ENCODE measurements around the gene CHP2.
"Not testable (repeated sequence)": the region's sequence is repeated elsewhere in the genome, so short reads cannot be mapped to it uniquely, and the experiment has no call there.

CHP2 gene

GRCh38 chr16:23734176-23734893, 20.5 kb upstream of the CHP2 start (continued):
- TF ChIP-seq ZIC2 (tag by site-specific recombination; IDR thresholded peaks at IDR 0.05) (no peak), ZNF2 (tag by site-specific recombination; IDR thresholded peaks at IDR 0.05) (no peak), ZNF121 (tag by site-specific recombination; IDR thresholded peaks at IDR 0.05) (no peak), PRDM4 (tag by site-specific recombination; IDR thresholded peaks at IDR 0.05) (no peak), PRDM1 (tag by site-specific recombination; IDR thresholded peaks at IDR 0.05) (no peak)

- POLR2A ChIA-PET; H3K4me1 ChIP-seq (ENCODE audit: control insufficient read depth, insufficient read depth, low read length); H3K9me3 ChIP-seq (ENCODE audit: control insufficient read depth, insufficient read depth, low read depth, low read length); H3K27ac ChIP-seq (ENCODE audit: extremely low read depth, low read depth, low read length); H3K4me3 ChIP-seq (ENCODE audit: low read depth, low read length); H3K36me3 ChIP-seq (ENCODE audit: control insufficient read depth in 2 of 2, insufficient read depth in 1 of 2, low read length in 2 of 2): not testable (repeated sequence)
- CTCF ChIA-PET: interaction anchor here (0.7 to 1.7 kb wide), 4 partner anchors 66 to 1088 kb away, joined by 3 to 5 read pairs (median 3); no protein-coding TSS in a partner anchor
- 0 out of 2 replicates have a peak, but pooled peaks have one; percentile 20 for TF ChIP-seq ZNF366 (tag by site-specific recombination; conservative IDR thresholded peaks at IDR 0.05)
Observed at GRCh38 chr16:23737423-23738028, 17.3 kb upstream of the CHP2 start.

GRCh38 chr16:23739516-23739915, 15.3 kb upstream of the CHP2 start:
- POLR2A ChIA-PET: no interaction called here
- TF ChIP-seq ZNF664 (tag by site-specific recombination; IDR thresholded peaks at IDR 0.05) (no peak), ZNF169 (tag by site-specific recombination; IDR thresholded peaks at IDR 0.05) (no peak), ZNF221 (tag by site-specific recombination; IDR thresholded peaks at IDR 0.05; ENCODE audit: borderline replicate concordance) (no peak), PATZ1 (tag by site-specific recombination; IDR thresholded peaks at IDR 0.05) (no peak), ZNF830 (tag by site-specific recombination; IDR thresholded peaks at IDR 0.05; ENCODE audit: low read depth) (no peak), ZNF2 (tag by site-specific recombination; IDR thresholded peaks at IDR 0.05) (no peak)
- Histone ChIP-seq H3K4me1 (ENCODE audit: control insufficient read depth, insufficient read depth, low read length) (no peaks in the 10 kb centered on the region), H3K27ac (ENCODE audit: extremely low read depth, low read depth, low read length) (no peak overlapping the region), H3K4me3 (ENCODE audit: low read depth, low read length) (no peak overlapping the region), H3K9me3 (ENCODE audit: control insufficient read depth, insufficient read depth, low read depth, low read length) (no peaks in the 10 kb centered on the region), H3K36me3 (ENCODE audit: control insufficient read depth in 2 of 2, insufficient read depth in 1 of 2, low read length in 2 of 2) (no peaks in the 10 kb centered on the region)
- CTCF ChIA-PET: interaction anchor here (1.5 kb wide), 1 partner anchor 64 kb away, joined by 4 read pairs; no protein-coding TSS in a partner anchor

GRCh38 chr16:23741675-23742303, 13.0 kb upstream of the CHP2 start:
- H3K36me3 ChIP-seq (ENCODE audit: control insufficient read depth in 2 of 2, insufficient read depth in 1 of 2, low read length in 2 of 2): no peaks in the 10 kb centered on the region
- no peaks in the 10 kb centered on the region for H3K9me3 ChIP-seq (ENCODE audit: control insufficient read depth, insufficient read depth, low read depth, low read length)
- no peak for TF ChIP-seq ZNF292 (tag by site-specific recombination; IDR thresholded peaks at IDR 0.05; ENCODE audit: borderline replicate concordance, low read depth)
- TF ChIP-seq ZBTB17 (tag by site-specific recombination; IDR thresholded peaks at IDR 0.05): no peak
- TF ChIP-seq ZNF157 (tag by site-specific recombination; IDR thresholded peaks at IDR 0.05): no peak
- no peak for TF ChIP-seq IKZF3 (tag by site-specific recombination; IDR thresholded peaks at IDR 0.05)
- no peak overlapping the region for H3K4me3 ChIP-seq (ENCODE audit: low read depth, low read length)
- no peaks in the 10 kb centered on the region for H3K4me1 ChIP-seq (ENCODE audit: control insufficient read depth, insufficient read depth, low read length)
- ChIA-PET CTCF (no interaction called here), POLR2A (no interaction called here)
- H3K27ac ChIP-seq (ENCODE audit: extremely low read depth, low read depth, low read length): no peak overlapping the region

Measured in HEK293 (cell line).